ENCODE data around the gene CNDP1.

The CNDP1 gene

DNA sequence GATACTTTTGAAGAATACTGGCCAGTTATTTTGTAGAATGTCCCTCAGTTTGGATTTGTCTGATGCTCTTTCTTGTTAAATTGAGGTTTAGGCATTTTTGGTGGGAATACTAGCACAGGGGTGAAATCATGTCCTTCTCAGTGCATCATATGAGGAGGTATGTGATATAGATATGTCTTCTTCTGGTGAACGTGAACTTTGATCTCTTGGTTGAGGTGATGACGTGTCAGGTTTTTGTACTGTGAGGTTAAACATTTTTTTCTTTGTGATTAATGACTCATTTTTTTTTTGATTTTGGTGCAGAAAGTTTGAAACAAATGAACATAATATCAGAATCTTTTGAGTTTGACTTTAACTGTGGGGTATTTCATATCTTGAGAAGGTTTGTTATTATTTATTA is 74.4 kb downstream of the CNDP1 start:
- H3K9me3 ChIP-seq = no peaks in the 10 kb centered on the region
- no peak for DNase-seq
- no peaks in the 10 kb centered on the region for H3K36me3 ChIP-seq
- H3K27me3 ChIP-seq = no peaks in the 10 kb centered on the region
- H3K4me3 ChIP-seq (ENCODE audit: low read depth, low read length) = no peak overlapping the region
- no peak for TF ChIP-seq CTCF (IDR thresholded peaks at IDR 0.05; ENCODE audit: low read depth, low read length)
- H3K4me1 ChIP-seq = no peaks in the 10 kb centered on the region

DNA sequence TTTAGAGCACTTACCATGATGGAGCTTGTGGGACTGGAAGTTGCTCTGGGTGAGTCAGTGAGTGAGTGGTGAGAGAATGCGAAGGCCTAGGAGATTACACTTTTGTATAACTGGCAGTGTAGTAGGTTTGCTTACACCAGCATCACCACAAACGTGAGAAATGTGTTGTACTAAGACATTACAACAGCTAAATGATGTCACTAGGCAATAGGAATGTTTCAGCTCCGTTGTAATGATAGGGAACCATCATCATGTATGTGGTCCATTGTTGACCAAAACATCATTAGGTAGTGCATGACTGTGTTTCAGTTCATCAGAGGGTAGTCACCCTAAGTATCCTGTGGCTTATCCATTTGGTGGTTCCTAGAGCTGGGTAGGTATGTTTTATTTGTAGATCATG is 75.2 kb downstream of the CNDP1 start:
- Histone ChIP-seq H3K36me3 (no peaks in the 10 kb centered on the region), H3K9me3 (no peaks in the 10 kb centered on the region), H3K4me3 (ENCODE audit: low read depth, low read length) (no peak overlapping the region), H3K27me3 (no peaks in the 10 kb centered on the region), H3K4me1 (no peaks in the 10 kb centered on the region)
- no peak for TF ChIP-seq CTCF (IDR thresholded peaks at IDR 0.05; ENCODE audit: low read depth, low read length)
- no peak for DNase-seq

DNA sequence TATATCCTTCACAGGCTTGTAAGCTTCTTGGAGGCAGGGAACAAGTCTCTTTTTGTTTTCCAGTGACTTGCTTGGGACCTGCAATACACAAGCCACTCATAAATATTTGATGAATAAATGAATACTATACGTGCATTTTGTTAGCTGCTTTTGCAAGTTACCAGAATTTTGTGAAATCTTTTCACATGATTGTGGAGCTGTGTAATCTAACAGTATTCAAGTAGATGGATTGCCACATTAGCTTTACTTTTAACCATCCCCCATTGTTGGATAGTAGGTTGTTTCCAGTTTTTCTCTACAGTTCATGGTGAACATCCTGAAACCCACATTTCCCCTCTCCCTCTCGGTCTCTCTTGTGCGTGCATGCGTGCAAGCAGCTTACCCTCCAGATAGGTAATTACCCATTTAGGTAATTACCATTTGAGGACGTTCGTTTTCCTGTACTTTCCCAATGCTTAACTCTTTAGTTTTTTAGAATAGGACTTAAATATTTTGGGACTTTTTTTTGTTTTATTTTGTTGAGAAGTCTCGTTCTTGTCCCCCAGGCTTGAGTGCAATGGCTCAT is 75.8 kb downstream of the CNDP1 start:
- TF ChIP-seq CTCF (IDR thresholded peaks at IDR 0.05; ENCODE audit: low read depth, low read length) = no peak
- Histone ChIP-seq H3K9me3 (no peaks in the 10 kb centered on the region), H3K36me3 (no peaks in the 10 kb centered on the region), H3K4me1 (no peaks in the 10 kb centered on the region), H3K27me3 (no peaks in the 10 kb centered on the region), H3K4me3 (ENCODE audit: low read depth, low read length) (no peak overlapping the region)
- no peak for DNase-seq

DNA sequence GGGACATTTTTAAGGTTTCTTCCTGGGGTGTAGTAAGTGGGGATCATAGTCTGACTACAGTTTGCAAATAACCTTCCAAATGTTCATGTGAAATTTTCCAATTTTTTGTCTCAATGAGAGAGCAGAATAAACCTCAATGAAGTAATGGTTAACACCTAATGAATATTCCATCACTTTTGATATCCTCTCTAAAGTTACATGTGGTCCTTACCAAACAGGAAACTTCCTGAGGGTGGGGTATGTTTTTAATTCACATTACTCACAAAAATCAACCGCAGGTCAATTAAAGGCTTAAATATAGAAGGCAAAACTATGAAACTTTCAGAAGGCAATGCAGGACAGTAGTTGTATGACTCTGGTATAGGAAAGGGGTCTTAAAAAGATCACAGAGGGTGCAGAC is 76.6 kb downstream of the CNDP1 start:
- no peak for TF ChIP-seq CTCF (IDR thresholded peaks at IDR 0.05; ENCODE audit: low read depth, low read length)
- Histone ChIP-seq H3K4me3 (ENCODE audit: low read depth, low read length) (no peak overlapping the region), H3K36me3 (no peaks in the 10 kb centered on the region), H3K9me3 (no peaks in the 10 kb centered on the region), H3K4me1 (no peaks in the 10 kb centered on the region), H3K27me3 (no peaks in the 10 kb centered on the region)
- DNase-seq = no peak

GRCh38 chr18:74611765-74612164 is 77.5 kb downstream of the CNDP1 start:
- Histone ChIP-seq H3K4me1 (no peaks in the 10 kb centered on the region), H3K27me3 (no peaks in the 10 kb centered on the region), H3K9me3 (no peaks in the 10 kb centered on the region), H3K4me3 (ENCODE audit: low read depth, low read length) (no peak overlapping the region), H3K36me3 (no peaks in the 10 kb centered on the region)
- TF ChIP-seq CTCF (IDR thresholded peaks at IDR 0.05; ENCODE audit: low read depth, low read length) = no peak
- no peak for DNase-seq

- Histone ChIP-seq H3K4me3 (ENCODE audit: low read depth, low read length) (no peak overlapping the region), H3K4me1 (no peaks in the 10 kb centered on the region), H3K27me3 (no peaks in the 10 kb centered on the region), H3K9me3 (no peaks in the 10 kb centered on the region), H3K36me3 (no peaks in the 10 kb centered on the region)
- no peak for DNase-seq
- TF ChIP-seq CTCF (IDR thresholded peaks at IDR 0.05; ENCODE audit: low read depth, low read length) = no peak
Observed at GRCh38 chr18:74613381-74613780, 79.1 kb downstream of the CNDP1 start.
